Panc1 (cell line): Measurements from ENCODE around the gene MPPED2.

Experiments used
- POLR2AphosphoS5 ChIP-seq: IDR thresholded peaks from 2 replicates; pipeline ENCODE4 v1.6.1; 2012; ENCODE audit warnings: mild to moderate bottlenecking, low read depth, low read length, moderate library complexity
- SIN3A ChIP-seq: IDR thresholded peaks from 2 replicates; pipeline ENCODE4 v1.6.1; 2012; ENCODE audit warnings: low read depth, mild to moderate bottlenecking, low read length, moderate library complexity, borderline replicate concordance; ENCODE audit not compliant: insufficient read depth
- TCF7L2 ChIP-seq: IDR thresholded peaks from 2 replicates; pipeline ENCODE4 v1.6.1; 2011; ENCODE audit warnings: mild to moderate bottlenecking, low read depth, low read length, inconsistent platforms
- TF ChIP-seq, protein P1 (sequence below): fragments of 450-650 bp; IDR thresholded peaks from 2 replicates; pipeline ENCODE4 v1.5.1; 2017; ENCODE audit warnings: mild to moderate bottlenecking
- TF ChIP-seq, protein P2 (sequence below), 2 experiments: IDR thresholded peaks; 2 replicates each; pipeline ENCODE4 v1.6.1; 2011 to 2012; ENCODE audit warnings: low read depth in 2 of 2, control low read depth in 1 of 2, low read length in 1 of 2, mild to moderate bottlenecking in 1 of 2, moderate library complexity in 1 of 2; ENCODE audit not compliant: insufficient read depth in 1 of 2

DNA sequence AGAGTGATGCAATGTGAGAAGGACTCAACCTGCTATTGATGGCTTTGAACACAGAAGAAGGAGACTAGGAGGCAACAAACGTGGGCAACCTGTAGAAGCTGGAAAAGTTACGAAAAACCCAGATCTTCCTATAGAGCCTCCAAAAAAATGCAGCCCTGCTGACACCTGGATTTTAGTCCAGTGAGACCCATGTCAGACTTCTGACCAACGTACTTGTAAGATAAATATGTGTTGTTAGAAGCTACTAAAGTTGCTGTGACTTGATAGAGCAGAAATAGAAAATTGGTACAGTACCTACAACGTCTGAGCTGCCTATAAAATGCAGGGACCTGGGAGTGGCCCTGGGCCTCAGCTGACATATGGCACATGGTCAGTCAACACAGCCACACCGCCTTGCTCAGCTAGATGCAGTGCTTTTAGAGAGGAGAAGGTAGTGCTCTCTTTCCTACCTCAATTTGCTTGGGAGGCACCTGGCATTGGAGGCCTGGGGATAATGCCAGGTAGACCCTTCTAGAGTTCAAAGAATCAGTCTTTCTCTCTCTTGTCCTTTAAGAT lies 165.8 kb downstream of the MPPED2 start:
- no peak for TF ChIP-seq POLR2AphosphoS5
- TF ChIP-seq, protein P1, sequence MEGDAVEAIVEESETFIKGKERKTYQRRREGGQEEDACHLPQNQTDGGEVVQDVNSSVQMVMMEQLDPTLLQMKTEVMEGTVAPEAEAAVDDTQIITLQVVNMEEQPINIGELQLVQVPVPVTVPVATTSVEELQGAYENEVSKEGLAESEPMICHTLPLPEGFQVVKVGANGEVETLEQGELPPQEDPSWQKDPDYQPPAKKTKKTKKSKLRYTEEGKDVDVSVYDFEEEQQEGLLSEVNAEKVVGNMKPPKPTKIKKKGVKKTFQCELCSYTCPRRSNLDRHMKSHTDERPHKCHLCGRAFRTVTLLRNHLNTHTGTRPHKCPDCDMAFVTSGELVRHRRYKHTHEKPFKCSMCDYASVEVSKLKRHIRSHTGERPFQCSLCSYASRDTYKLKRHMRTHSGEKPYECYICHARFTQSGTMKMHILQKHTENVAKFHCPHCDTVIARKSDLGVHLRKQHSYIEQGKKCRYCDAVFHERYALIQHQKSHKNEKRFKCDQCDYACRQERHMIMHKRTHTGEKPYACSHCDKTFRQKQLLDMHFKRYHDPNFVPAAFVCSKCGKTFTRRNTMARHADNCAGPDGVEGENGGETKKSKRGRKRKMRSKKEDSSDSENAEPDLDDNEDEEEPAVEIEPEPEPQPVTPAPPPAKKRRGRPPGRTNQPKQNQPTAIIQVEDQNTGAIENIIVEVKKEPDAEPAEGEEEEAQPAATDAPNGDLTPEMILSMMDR = no peak
- TF ChIP-seq, protein P2, sequence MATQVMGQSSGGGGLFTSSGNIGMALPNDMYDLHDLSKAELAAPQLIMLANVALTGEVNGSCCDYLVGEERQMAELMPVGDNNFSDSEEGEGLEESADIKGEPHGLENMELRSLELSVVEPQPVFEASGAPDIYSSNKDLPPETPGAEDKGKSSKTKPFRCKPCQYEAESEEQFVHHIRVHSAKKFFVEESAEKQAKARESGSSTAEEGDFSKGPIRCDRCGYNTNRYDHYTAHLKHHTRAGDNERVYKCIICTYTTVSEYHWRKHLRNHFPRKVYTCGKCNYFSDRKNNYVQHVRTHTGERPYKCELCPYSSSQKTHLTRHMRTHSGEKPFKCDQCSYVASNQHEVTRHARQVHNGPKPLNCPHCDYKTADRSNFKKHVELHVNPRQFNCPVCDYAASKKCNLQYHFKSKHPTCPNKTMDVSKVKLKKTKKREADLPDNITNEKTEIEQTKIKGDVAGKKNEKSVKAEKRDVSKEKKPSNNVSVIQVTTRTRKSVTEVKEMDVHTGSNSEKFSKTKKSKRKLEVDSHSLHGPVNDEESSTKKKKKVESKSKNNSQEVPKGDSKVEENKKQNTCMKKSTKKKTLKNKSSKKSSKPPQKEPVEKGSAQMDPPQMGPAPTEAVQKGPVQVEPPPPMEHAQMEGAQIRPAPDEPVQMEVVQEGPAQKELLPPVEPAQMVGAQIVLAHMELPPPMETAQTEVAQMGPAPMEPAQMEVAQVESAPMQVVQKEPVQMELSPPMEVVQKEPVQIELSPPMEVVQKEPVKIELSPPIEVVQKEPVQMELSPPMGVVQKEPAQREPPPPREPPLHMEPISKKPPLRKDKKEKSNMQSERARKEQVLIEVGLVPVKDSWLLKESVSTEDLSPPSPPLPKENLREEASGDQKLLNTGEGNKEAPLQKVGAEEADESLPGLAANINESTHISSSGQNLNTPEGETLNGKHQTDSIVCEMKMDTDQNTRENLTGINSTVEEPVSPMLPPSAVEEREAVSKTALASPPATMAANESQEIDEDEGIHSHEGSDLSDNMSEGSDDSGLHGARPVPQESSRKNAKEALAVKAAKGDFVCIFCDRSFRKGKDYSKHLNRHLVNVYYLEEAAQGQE (IDR thresholded peaks at IDR 0.05; ENCODE audit: insufficient read depth in 1 of 2, low read depth in 2 of 2, low read length in 1 of 2) = no peak
- no peak for TF ChIP-seq TCF7L2
- no peak for TF ChIP-seq SIN3A
